ENCODE data around the gene SLC9A4. TPM values are rescaled to one million over a fixed set of nuclear protein-coding genes. Genes with fewer than 3 reads are reported as not detected.

Gene SLC9A4
- total and polyA plus RNA-seq, 9 of the 15 experiments (the other 6 are each of a cell fraction or from before 2014, with no cell fraction given), result 0.04 to 0.15 (median 0.04) TPM; not detected in 5

DNA sequence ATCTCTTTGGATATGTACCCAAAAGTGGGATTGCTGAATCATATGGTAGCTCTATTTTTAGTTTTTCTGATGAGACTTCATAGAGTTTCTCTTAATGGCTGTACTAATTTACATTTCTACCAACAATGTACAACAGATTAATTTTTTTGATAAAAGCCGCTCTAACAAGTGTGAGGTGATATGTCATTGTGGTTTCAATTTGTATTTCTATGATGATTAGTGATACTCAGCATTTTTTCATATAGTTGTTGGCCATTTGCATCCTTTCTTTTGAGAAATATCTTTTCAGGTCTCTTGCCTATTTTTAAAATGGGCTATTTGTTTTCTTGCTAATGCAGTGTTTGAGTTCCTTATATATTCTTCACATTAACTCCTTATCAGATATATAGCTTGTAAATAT, 45.8 kb upstream of the SLC9A4 start:
- in situ Hi-C loops (cut with MboI), result no loop called here
- POLR2A ChIA-PET, result interaction anchor here (0.6 to 0.9 kb wide), 3 partner anchors 69 to 333 kb away, joined by 3 read pairs; no protein-coding TSS in a partner anchor
- FAIRE-seq, result no peak
- no peak for DNase-seq (ENCODE audit: extremely low read depth in 1 of 4, low spot score in 3 of 4)
- no peaks in the 10 kb centered on the region for H3K9me3 ChIP-seq (replicated peaks; ENCODE audit: control insufficient read depth, insufficient read depth, low read depth, low read length)
- H3K36me3 ChIP-seq (ENCODE audit: control insufficient read depth, insufficient read depth, low read length), result no peaks in the 10 kb centered on the region
- H3K27me3 ChIP-seq (ENCODE audit: control insufficient read depth in 2 of 2, insufficient read depth in 2 of 2, low read length in 2 of 2), result no peaks in the 10 kb centered on the region
- no peaks in the 10 kb centered on the region for H3K9me1 ChIP-seq (ENCODE audit: control insufficient read depth, insufficient read depth, low read length)
- H3K9ac ChIP-seq (ENCODE audit: insufficient read depth in 1 of 2, low read depth in 2 of 2, low read length in 2 of 2), result no peak overlapping the region
- no peaks in the 10 kb centered on the region for H3K79me2 ChIP-seq (ENCODE audit: control insufficient read depth, insufficient read depth, low read length)
- no TSS peak for BruUV-seq (replicated peaks)
- CTCF ChIA-PET (ENCODE audit: low intra/inter-chr PET ratio), result no interaction called here
- H3K4me2 ChIP-seq (ENCODE audit: insufficient read depth, low read length), result no peak overlapping the region
- H3K4me1 ChIP-seq (replicated peaks in 1 of 2; ENCODE audit: control insufficient read depth in 2 of 2, insufficient read depth in 2 of 2, low read length in 2 of 2), result peaks cover 2 to 16% of the 10 kb centered on the region in 2 experiments; a peak in 4 of 5 replicates
- 0% methylated on average over 1 of the region's 1 CpG for WGBS (ENCODE audit: insufficient coverage, low coverage, missing lambda C conversion rate)
- H3K27ac ChIP-seq (ENCODE audit: extremely low read depth, low read depth, low read length), result no peak overlapping the region
- H2AFZ ChIP-seq (ENCODE audit: low read depth, low read length), result 0 out of 2 replicates have a peak overlapping the region, but pooled peaks have one; percentile 12
- no peaks in the 10 kb centered on the region for H4K20me1 ChIP-seq (replicated peaks; ENCODE audit: control insufficient read depth, insufficient read depth, low read length)
- no peak overlapping the region for H3K4me3 ChIP-seq
- intact Hi-C loops (cut with micrococcal nuclease), result no loop called here
- no peak for ATAC-seq
- TF ChIP-seq MAFG (tag; conservative IDR thresholded peaks at IDR 0.05) (peak; percentile 87), MAFF (IDR thresholded peaks at IDR 0.05; ENCODE audit: low read length) (peak; percentile 58), ZNF239 (CRISPR knock-in tag; IDR thresholded peaks at IDR 0.05) (no peak), GTF2A2 (tag; IDR thresholded peaks at IDR 0.05) (no peak), HNRNPH1 (optimal IDR thresholded peaks at IDR 0.05; ENCODE audit: low read depth, low read length) (no peak), C11orf30 (IDR thresholded peaks at IDR 0.05; ENCODE audit: low read depth) (peak; percentile 82), POLR2H (tag; IDR thresholded peaks at IDR 0.05; ENCODE audit: low read depth) (no peak), PRPF4 (IDR thresholded peaks at IDR 0.05; ENCODE audit: insufficient read depth, low read depth, low read length, poor library complexity, severe bottlenecking) (no peak)
- TF ChIP-seq, protein P1, sequence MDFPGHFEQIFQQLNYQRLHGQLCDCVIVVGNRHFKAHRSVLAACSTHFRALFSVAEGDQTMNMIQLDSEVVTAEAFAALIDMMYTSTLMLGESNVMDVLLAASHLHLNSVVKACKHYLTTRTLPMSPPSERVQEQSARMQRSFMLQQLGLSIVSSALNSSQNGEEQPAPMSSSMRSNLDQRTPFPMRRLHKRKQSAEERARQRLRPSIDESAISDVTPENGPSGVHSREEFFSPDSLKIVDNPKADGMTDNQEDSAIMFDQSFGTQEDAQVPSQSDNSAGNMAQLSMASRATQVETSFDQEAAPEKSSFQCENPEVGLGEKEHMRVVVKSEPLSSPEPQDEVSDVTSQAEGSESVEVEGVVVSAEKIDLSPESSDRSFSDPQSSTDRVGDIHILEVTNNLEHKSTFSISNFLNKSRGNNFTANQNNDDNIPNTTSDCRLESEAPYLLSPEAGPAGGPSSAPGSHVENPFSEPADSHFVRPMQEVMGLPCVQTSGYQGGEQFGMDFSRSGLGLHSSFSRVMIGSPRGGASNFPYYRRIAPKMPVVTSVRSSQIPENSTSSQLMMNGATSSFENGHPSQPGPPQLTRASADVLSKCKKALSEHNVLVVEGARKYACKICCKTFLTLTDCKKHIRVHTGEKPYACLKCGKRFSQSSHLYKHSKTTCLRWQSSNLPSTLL (IDR thresholded peaks at IDR 0.05), result no peak
- TF ChIP-seq, protein P2, sequence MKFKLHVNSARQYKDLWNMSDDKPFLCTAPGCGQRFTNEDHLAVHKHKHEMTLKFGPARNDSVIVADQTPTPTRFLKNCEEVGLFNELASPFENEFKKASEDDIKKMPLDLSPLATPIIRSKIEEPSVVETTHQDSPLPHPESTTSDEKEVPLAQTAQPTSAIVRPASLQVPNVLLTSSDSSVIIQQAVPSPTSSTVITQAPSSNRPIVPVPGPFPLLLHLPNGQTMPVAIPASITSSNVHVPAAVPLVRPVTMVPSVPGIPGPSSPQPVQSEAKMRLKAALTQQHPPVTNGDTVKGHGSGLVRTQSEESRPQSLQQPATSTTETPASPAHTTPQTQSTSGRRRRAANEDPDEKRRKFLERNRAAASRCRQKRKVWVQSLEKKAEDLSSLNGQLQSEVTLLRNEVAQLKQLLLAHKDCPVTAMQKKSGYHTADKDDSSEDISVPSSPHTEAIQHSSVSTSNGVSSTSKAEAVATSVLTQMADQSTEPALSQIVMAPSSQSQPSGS (CRISPR knock-in tag; IDR thresholded peaks at IDR 0.05), result no peak
- TF ChIP-seq, protein P3, sequence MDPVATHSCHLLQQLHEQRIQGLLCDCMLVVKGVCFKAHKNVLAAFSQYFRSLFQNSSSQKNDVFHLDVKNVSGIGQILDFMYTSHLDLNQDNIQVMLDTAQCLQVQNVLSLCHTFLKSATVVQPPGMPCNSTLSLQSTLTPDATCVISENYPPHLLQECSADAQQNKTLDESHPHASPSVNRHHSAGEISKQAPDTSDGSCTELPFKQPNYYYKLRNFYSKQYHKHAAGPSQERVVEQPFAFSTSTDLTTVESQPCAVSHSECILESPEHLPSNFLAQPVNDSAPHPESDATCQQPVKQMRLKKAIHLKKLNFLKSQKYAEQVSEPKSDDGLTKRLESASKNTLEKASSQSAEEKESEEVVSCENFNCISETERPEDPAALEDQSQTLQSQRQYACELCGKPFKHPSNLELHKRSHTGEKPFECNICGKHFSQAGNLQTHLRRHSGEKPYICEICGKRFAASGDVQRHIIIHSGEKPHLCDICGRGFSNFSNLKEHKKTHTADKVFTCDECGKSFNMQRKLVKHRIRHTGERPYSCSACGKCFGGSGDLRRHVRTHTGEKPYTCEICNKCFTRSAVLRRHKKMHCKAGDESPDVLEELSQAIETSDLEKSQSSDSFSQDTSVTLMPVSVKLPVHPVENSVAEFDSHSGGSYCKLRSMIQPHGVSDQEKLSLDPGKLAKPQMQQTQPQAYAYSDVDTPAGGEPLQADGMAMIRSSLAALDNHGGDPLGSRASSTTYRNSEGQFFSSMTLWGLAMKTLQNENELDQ (CRISPR knock-in tag; IDR thresholded peaks at IDR 0.05; ENCODE audit: borderline replicate concordance), result no peak
- TF ChIP-seq, protein P4, sequence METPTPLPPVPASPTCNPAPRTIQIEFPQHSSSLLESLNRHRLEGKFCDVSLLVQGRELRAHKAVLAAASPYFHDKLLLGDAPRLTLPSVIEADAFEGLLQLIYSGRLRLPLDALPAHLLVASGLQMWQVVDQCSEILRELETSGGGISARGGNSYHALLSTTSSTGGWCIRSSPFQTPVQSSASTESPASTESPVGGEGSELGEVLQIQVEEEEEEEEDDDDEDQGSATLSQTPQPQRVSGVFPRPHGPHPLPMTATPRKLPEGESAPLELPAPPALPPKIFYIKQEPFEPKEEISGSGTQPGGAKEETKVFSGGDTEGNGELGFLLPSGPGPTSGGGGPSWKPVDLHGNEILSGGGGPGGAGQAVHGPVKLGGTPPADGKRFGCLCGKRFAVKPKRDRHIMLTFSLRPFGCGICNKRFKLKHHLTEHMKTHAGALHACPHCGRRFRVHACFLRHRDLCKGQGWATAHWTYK (CRISPR knock-in tag; IDR thresholded peaks at IDR 0.05), result no peak
- TF ChIP-seq, protein P5, sequence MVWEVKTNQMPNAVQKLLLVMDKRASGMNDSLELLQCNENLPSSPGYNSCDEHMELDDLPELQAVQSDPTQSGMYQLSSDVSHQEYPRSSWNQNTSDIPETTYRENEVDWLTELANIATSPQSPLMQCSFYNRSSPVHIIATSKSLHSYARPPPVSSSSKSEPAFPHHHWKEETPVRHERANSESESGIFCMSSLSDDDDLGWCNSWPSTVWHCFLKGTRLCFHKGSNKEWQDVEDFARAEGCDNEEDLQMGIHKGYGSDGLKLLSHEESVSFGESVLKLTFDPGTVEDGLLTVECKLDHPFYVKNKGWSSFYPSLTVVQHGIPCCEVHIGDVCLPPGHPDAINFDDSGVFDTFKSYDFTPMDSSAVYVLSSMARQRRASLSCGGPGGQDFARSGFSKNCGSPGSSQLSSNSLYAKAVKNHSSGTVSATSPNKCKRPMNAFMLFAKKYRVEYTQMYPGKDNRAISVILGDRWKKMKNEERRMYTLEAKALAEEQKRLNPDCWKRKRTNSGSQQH (CRISPR knock-in tag; IDR thresholded peaks at IDR 0.05), result no peak

All from K562 (cell line).